OCI-LY7 (cell line): Measurements from ENCODE around the gene MAX.

Experiments used
- CTCF ChIP-seq: fragments of 200-600 bp; sonication (generic); conservative IDR thresholded peaks from 2 replicates; pipeline ENCODE4 v1.5.1; 2014; ENCODE audit warnings: mild to moderate bottlenecking, antibody characterized with exemption, low read length, moderate library complexity, mixed read lengths
- EZH2phosphoT487 ChIP-seq: fragments of 200-600 bp; sonication (generic); IDR thresholded peaks from 2 replicates; pipeline ENCODE4 v1.6.1; 2018; ENCODE audit warnings: low read depth, borderline replicate concordance, mild to moderate bottlenecking, mixed run types, antibody characterized with exemption, low read length, moderate library complexity, mixed read lengths

DNA sequence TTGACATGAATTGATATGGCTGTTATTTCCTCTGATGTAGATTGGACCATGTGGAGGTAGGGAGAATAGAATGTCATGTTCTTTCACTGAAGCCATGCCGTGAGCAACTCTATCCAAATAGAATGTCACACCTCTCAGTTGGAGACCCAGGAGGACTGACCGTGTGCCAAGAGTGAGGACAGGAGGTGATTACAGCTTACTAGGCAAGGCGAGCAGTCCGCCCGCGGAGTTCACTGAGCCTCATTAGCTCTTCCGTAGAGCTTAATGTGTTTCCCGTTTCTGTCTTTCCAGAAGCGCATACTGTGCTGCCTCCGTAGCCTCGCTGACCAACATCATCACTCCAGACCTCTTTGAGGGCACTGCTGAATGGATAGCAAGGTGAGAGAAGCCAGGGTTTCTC, 70.0 kb downstream of the MAX start:
- TF ChIP-seq CTCF (no peak), EZH2phosphoT487 (no peak)
